AG09319 (cell line): ENCODE results near the gene PTEN.
"Not testable (repeated sequence)": the region's sequence is repeated elsewhere in the genome, so short reads cannot be mapped to it uniquely, and the experiment has no call there.

ENCODE experiments used
- DNase-seq: peaks from one replicate; pipeline ENCODE4 v3.0.0-alpha.2; 2010; ENCODE audit warnings: low read depth; ENCODE audit errors: extremely low read depth
- CTCF ChIP-seq: IDR thresholded peaks from 2 replicates; pipeline ENCODE4 v1.5.1; 2011; ENCODE audit warnings: low read depth, mild to moderate bottlenecking, inconsistent platforms, low read length, moderate library complexity

Gene PTEN

GRCh38 chr10:87867453-87867852 lies 4.0 kb downstream of the PTEN start:
- TF ChIP-seq CTCF: no peak
- no peak for DNase-seq

GRCh38 chr10:87868277-87868676 lies 4.9 kb downstream of the PTEN start:
- DNase-seq: no peak
- no peak for TF ChIP-seq CTCF

- DNase-seq: not testable (repeated sequence)
Measured at GRCh38 chr10:87869139-87869538, 5.7 kb downstream of the PTEN start.

GRCh38 chr10:87869773-87870551 lies 6.5 kb downstream of the PTEN start:
- no peak for TF ChIP-seq CTCF
- no peak for DNase-seq

- no peak for DNase-seq
- TF ChIP-seq CTCF: no peak
Measured at GRCh38 chr10:87872828-87873227, 9.4 kb downstream of the PTEN start.

GRCh38 chr10:87873656-87874055 lies 10.2 kb downstream of the PTEN start:
- DNase-seq: no peak
- TF ChIP-seq CTCF: no peak

- TF ChIP-seq CTCF: no peak
- DNase-seq: no peak
Measured at GRCh38 chr10:87875929-87876571, 12.6 kb downstream of the PTEN start.
